Measurements from ENCODE around the gene NDUFS7.

The NDUFS7 gene

DNA sequence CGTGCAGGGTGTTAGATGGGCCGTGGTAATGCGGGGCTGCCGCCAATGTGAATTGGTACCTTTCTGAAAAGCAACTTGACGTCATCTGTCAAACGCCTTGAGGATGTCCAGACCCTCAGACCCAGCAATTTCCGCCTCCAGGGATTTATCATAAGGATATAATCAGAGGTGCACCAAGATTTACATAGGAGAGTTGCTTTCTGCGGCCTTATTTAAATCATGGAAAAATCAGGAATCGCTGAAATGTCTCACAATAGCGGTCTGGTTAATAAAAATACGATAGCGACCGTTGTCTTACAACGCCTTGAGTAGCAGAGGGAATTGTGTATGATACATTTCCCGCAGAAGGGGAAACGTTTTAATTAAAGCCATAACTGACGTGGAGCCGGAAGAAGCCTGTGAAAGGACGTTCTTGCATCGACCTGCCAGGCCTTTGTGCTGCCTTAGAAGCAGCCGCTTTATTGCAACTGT lies 32.3 kb upstream of the NDUFS7 start:
- no peak for DNase-seq (ENCODE audit: low spot score)
- Histone ChIP-seq H3K4me3 (no peak overlapping the region), H3K27ac (no peak overlapping the region)
- no peak for TF ChIP-seq CTCF (IDR thresholded peaks at IDR 0.05)

DNA sequence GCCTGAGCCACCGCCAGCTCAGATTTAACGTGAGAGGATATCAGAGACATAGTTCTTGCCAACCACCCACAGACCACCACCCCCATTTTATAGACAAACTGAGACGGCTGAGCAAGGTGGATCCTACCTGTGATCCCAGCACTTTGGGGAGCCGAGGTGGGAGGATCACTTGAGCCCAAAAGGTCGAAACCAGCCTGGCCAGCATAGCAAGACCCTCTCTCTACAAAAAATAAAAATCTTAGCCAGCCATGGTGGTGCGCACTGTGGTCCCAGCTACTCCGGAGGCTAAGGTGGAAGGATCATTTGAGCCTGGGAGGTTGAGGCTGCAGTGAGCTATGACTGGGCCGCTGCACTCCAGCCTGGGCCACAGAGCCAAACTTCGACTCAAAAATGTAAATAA lies 30.6 kb upstream of the NDUFS7 start:
- Histone ChIP-seq H3K4me3 (no peak overlapping the region), H3K27ac (no peak overlapping the region)
- no peak for DNase-seq (ENCODE audit: low spot score)
- TF ChIP-seq CTCF (IDR thresholded peaks at IDR 0.05) = no peak

GRCh38 chr19:1354970-1355567 lies 28.6 kb upstream of the NDUFS7 start:
- no peak for DNase-seq (ENCODE audit: low spot score)
- Histone ChIP-seq H3K4me3 (peak overlapping the region; percentile 93), H3K27ac (peak overlapping the region; percentile 79 to 96)

DNA sequence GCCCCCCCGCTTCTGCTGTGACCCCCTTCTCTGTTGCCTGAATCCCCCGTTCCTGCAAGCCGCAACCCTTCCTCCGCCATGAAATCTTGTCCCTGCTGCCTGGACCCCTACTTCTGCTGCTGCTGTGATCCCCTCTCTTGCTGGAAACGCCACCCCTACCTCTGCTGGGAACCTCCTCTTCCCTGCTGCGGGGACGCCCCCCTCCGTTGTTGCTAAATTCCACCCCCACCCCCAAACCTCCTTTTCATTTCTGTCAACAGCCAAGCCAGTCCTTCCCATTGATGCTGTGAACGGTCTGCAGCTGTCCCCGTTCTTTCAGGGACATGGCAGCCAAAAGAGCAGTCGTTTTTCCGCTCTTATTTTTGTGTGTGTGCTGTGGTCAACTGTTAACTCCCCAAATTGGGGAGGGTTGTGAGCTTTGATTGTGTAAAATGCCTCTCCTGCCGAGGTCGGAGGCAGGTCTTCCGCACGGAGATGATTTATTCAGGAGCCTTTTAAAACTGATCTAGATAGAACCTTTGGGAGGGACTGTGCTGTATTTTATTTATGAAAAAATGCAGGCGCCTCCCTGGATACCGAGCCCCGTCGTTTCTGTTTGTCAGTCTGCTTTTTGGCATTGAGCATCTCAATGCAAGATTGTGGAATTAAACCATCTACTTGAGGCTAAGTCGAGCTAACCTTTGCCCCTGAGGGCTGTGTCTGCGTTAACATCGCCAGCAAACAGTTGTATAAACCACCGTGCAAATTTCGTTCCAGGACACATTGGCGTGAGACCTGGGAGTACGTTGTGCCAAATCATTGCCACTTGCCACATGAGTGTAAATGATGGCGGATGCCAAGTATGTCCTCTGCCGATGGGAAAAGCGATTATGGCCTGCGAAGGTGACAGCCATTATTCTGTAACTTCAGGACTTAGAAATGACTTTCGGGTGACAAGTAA lies 27.9 kb upstream of the NDUFS7 start:
- H3K4me3 ChIP-seq = peak overlapping the region; percentile 93
- no peak for DNase-seq (ENCODE audit: low spot score)
- no peak for TF ChIP-seq CTCF (IDR thresholded peaks at IDR 0.05)
- H3K27ac ChIP-seq = peak overlapping the region; percentile 79 to 96

More at GRCh38 chr19:1354970-1355567, 28.6 kb upstream of the NDUFS7 start:
- TF ChIP-seq CTCF (IDR thresholded peaks at IDR 0.05) = no peak

- peak overlapping the region; percentile 93 for H3K4me3 ChIP-seq
- DNase-seq (ENCODE audit: low spot score) = no peak
- peak overlapping the region in 1 of 2 donors; percentile 96 for H3K27ac ChIP-seq
- no peak for TF ChIP-seq CTCF (IDR thresholded peaks at IDR 0.05)
These were observed 27.2 kb upstream of the NDUFS7 start for GRCh38 chr19:1356508-1356865.

- Histone ChIP-seq H3K4me3 (no peak overlapping the region), H3K27ac (no peak overlapping the region)
- no peak for DNase-seq (ENCODE audit: low spot score)
- no peak for TF ChIP-seq CTCF (IDR thresholded peaks at IDR 0.05)
These were observed 26.1 kb upstream of the NDUFS7 start for GRCh38 chr19:1357531-1358109.

Data from coronary artery (tissue), 2 donors.